HK-2 (cell line): ENCODE data around the gene FHAD1.

ENCODE experiments used
- DNase-seq: peaks from one replicate; pipeline ENCODE4 v3.0.0-alpha.2; 2018; ENCODE audit not compliant: unreplicated experiment

FHAD1 gene

GRCh38 chr1:15248216-15248615, 1.2 kb downstream of the FHAD1 start:
- DNase-seq, result no peak

GRCh38 chr1:15249081-15249480, 2.1 kb downstream of the FHAD1 start:
- no peak for DNase-seq

- DNase-seq, result no peak
These were observed 5.1 kb downstream of the FHAD1 start for GRCh38 chr1:15251857-15252835.

GRCh38 chr1:15254559-15254958, 7.5 kb downstream of the FHAD1 start:
- DNase-seq, result no peak

GRCh38 chr1:15255582-15256149, 8.6 kb downstream of the FHAD1 start:
- no peak for DNase-seq

GRCh38 chr1:15256584-15256983, 9.6 kb downstream of the FHAD1 start:
- DNase-seq, result no peak

GRCh38 chr1:15257309-15257708, 10.3 kb downstream of the FHAD1 start:
- no peak for DNase-seq

- no peak for DNase-seq
These were observed 12.0 kb downstream of the FHAD1 start for GRCh38 chr1:15258833-15259621.

- DNase-seq, result no peak
These were observed 12.6 kb downstream of the FHAD1 start for GRCh38 chr1:15259622-15260007.

GRCh38 chr1:15260418-15261154, 13.6 kb downstream of the FHAD1 start:
- DNase-seq, result no peak

GRCh38 chr1:15261155-15262002, 14.4 kb downstream of the FHAD1 start:
- DNase-seq, result no peak

GRCh38 chr1:15262003-15262377, 15.0 kb downstream of the FHAD1 start:
- no peak for DNase-seq

GRCh38 chr1:15262706-15263105, 15.7 kb downstream of the FHAD1 start:
- DNase-seq, result no peak

GRCh38 chr1:15264769-15265168, 17.7 kb downstream of the FHAD1 start:
- no peak for DNase-seq

GRCh38 chr1:15271196-15271595, 24.2 kb downstream of the FHAD1 start:
- DNase-seq, result no peak

GRCh38 chr1:15272009-15272781, 25.2 kb downstream of the FHAD1 start:
- peak; percentile 60 for DNase-seq

- no peak for DNase-seq
These were observed 25.7 kb downstream of the FHAD1 start for GRCh38 chr1:15272782-15273127.

- DNase-seq, result no peak
These were observed 26.3 kb downstream of the FHAD1 start for GRCh38 chr1:15273274-15273673.

GRCh38 chr1:15275921-15276683, 29.1 kb downstream of the FHAD1 start:
- no peak for DNase-seq
